Activated gamma-delta T cell treated with Interleukin-2 at 50 U/mL for 16 hours (primary cell): ENCODE measurements around the gene LRSAM1.
A peak's percentile ranks its signal among the peaks of the same experiment; 100 is the strongest.

Experiments used
- DNase-seq: peaks from one replicate; pipeline ENCODE4 v3.0.0-alpha.2; 2020

The LRSAM1 gene

DNA sequence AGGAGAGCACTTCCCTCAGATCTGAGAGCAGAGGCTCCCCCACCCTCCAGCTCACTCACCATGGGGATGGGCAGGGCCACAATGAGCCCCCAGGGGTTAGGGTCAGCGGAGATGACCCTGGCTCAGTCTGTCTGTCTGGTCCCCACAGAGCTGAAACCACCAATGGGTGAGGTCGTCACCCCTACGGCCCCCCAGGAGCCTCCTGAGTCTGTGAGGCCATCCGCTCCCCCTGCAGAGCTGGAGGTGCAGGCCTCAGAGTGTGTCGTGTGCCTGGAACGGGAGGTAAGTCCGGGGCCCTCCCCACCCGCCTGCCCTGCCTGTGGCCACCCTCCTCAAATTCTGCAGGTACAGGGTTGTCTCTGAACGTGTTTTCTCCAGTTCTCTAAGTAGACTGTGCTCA is 49.6 kb downstream of the LRSAM1 start:
- no peak for DNase-seq

DNA sequence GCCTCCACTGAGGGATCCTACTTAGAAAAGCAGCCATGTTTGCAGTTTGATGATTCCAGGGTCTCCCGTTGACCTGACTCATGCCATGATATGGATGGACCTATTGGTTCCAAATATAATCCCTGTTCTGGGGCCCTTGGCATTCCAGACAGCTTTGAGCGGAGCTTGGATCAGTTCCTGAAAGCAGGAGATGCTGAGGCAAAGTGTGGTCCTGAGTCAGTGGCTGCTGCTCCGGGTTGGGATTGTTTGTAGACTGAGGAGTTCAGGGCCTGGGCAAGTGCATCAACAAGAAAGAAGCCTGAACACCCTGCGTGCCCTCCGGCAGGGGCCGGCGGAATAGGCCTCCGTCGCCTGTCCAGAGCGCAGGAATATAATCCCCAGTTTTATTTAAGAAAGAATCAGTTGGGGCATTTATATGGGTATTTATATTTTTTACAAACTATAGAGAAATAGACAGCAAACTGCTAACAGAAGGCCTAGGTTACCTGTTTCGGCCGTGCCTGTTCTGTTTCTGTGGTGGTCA is 50.6 kb downstream of the LRSAM1 start:
- DNase-seq: no peak

GRCh38 chr9:127502706-127503378 is 51.5 kb downstream of the LRSAM1 start:
- DNase-seq: no peak

DNA sequence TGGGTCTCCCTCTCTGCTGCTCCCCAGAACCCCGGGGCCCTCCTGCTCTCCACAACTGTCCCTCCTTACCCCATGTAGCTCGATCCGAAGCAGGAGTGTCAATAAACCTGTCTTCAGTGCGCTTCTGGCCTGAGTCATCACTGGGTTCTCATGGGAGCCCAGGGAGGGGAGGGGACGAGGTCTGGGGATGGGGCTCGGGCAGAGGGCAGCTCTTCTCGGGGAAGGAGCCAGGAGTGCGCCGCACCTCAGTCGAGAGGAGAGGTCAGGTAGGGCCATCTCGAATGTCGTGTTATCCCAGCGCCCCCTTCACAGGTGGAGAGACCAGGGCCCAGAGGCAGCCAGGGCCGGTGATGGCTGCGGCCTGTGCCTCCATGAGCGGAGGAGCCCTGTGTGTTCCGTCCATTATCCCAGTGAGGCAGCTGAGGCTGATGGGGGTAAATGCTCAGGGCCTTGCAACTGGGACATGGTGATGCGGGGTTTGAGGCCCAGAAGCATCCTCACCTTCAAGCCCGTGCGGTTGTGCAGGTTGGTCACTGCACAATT is 52.1 kb downstream of the LRSAM1 start:
- DNase-seq: no peak

DNA sequence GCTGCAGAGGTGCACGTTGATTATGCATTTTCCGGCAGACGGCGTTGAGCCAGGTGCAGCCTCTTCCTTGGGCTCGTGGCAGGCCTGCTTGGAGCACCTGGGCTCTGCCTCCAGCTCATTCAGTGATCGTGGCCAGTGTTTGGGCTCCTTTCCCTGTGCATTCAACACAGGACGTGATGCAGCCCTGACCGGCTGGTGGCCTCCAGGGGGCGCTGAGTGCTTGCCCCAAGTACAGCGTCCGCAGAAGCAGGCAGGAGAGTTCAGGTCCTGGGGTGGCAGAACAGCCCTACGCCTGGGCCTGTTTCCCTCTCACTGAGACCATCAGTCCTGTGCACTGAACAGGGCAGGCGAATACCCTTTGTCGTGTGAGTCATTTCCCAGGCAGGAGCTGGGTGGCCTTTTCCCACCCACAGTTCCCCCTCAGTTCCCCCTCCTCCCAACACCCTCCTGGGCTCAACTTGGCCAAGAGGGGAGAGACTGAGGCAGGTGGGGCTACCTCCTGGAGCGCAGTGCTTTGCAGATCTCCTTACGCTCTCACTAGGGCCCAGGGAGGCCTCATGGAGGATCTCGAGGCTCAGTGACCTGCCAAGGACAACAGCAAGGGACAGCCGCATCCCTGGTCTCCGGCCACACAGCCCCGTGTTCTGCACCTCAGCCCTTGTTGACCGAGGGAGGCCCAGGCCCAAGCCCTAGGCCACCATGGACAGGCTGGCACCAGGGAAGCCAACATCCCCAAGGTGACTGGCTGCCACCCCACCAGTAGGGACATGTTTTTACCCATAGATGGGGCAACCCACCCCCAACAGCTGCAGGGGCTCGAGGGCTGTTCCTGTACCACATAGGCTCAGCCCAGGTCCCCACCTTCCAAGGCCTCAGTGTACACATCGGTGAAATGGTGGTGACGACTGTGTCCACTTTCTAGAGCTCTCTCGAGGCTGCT is 52.9 kb downstream of the LRSAM1 start:
- DNase-seq: peak; percentile 78

- DNase-seq: no peak
These were observed 53.6 kb downstream of the LRSAM1 start for GRCh38 chr9:127504887-127505251.

- DNase-seq: no peak
These were observed 54.2 kb downstream of the LRSAM1 start for GRCh38 chr9:127505396-127506116.

- DNase-seq: no peak
These were observed 55.0 kb downstream of the LRSAM1 start for GRCh38 chr9:127506117-127506813.

- DNase-seq: no peak
These were observed 55.8 kb downstream of the LRSAM1 start for GRCh38 chr9:127506814-127507750.

DNA sequence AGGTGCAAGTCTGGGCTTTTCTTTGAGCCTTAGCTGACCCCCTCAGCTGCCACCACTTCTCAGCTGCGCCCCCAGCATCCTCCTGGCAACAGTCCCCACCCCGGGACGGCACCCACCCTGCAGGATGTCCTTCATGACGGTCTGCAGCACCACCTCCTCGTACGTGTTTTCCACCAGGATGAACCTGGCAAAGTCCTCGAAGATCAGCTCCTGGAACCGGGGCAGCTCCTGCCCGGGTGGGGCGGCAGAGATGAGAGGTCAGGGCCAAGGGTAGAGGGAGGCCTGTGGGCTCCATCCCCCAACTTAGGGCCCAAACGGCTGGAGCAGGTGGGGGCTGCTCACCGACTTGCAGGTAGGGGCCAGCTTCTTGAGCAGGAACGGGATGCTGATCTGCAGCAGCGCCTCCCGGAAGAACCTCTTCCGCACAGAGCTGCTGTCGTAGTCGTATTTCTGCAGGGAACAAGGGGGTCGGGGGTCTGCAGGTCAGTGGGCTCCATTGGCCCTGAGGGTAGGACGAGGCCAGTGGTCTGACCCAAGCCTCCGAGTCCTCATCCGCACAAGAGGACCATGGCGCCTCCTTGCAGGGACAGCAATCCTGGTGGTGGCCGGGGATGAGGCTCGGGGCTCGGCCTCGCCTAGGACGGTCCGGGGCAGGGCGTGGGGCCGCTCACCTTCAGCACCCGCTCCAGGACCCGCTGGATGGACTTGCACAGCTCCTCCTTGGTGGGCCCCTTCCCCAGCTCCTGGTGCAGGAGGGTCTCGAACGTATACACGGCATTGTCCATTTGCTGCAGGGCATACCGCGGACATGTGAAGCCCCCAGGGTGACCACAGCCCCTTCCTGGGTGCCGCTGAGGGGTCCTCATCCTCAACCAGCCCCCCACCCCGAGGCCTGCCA is 56.7 kb downstream of the LRSAM1 start:
- DNase-seq: no peak

GRCh38 chr9:127508901-127509260 is 57.6 kb downstream of the LRSAM1 start:
- DNase-seq: no peak

DNA sequence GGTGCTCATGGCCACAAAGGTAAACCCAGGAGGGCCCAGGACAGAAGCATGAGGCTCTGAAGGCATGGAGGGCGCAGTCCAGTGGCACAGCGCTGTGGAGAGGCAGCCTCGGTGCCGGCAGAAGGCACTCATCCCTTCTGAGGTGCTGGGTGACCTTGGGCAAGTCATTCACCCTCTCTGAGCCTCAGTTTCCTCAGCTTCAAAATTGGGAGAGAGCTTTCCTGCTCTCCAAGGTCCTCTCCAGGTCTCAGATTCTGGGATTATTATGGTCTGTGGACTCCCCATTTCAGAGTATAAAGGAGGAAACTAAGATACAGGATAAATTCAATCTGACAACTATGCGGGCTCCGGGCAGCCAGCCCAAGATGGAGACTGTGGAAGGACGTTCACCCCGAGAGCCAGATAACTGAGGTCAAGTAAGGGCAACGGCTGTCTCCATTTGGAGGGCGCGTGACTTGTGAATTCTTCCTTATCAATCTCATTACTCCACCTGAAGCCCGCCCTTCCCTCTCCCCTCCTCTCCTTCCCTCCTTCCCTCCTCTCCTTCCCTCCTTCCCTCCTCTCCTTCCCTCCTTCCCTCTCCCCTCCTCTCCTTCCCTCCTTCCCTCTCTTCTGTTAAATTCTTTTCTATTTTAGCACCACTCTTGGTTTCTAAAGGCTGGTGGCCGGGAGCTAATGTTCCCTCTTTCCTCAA is 58.1 kb downstream of the LRSAM1 start:
- no peak for DNase-seq

DNA sequence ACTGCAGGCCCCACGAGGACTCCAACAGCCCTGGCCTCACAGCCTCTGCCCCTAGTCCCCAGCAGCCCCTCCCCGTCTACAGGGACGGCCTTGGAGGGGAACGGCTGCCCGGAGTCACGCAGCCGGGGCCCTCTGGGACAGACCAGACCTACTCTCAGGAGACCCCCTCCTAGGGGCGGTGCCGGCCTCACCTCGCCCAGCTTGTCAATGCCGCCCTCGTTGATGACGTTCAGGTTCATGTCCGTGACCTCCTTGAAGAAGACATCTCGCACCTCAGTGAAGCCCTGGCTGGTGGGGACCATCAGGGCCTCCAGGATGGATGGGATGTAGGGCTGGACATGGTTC is 58.6 kb downstream of the LRSAM1 start:
- DNase-seq: no peak

- no peak for DNase-seq
These were observed 63.2 kb downstream of the LRSAM1 start for GRCh38 chr9:127514468-127514867.

DNA sequence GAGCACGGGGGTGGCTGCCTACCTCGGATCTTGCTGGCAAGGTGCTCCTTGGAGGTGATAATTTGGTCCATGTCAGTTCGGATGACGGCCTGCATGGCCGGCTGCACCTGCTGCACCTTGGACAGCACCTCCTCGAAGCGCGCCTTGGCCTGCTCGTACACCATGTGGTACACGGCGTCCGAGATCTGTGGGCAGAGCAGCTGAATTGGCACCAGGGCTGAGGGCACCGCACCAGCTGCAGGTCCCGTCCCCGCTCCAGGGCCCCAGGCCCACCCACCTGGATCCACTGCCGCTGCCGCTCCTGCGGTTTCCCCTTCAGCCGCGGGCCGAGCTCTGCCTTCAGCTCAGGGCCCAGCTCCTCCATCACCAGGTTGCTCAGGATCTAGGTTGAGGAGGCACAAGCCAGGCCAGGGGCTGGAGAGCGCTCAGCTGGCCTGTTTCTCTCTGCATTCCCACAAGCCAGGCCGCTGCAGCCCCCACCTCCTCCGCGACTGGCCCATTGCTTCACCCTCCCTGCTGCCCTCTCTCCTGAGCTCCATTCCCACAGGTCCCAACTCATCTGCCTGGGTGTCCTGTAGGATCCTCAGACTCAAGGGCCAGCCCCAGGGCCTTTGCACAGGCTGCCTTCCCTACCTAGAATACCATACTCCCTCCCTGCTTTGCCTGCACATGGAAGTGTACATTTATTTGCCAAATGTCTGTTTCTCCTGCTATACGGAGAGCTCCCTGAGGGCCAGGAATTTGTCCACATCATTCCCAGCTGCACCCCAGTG is 65.7 kb downstream of the LRSAM1 start:
- no peak for DNase-seq

GRCh38 chr9:127517620-127518019 is 66.3 kb downstream of the LRSAM1 start:
- DNase-seq: no peak

DNA sequence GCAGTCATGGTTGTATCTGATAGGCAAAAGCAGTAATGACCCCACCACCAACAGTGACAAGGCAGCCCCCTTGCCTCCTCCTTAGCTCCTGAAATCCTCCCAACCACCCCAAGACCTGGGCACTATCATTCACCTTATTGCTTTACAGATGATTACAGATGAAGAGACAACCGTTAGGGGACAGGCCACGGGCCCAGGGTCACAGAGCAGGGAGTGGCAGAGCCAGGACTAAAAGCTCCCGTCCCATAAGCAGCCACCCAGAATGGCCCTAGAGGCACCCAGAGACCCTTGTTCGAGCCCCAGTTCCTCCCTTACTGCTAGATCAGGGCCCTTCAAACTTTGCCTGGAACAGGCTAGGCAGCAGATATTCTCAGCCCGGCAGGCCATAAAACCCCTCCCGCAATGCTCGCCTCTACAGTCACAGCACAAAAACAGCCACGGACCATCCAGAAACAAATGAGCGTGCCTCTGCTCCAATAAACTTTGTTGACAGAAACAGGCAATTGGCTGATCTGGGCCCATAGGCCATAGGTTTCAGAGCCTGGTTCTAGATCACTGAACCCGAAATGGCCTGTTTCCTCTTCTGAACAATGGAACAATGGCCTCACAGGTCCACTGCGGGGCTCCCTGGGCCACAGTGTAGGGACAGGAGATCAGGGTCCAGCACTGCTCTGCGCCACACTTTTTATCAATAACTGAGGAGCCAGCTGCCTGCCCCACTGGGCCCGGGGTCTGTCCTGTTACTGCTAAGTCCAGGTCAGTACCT is 67.0 kb downstream of the LRSAM1 start:
- no peak for DNase-seq
